Activated T-helper 17 cell treated with anti-CD3 and anti-CD28 coated beads, Interleukin-2, amount 50 U/mL, for 72 hours (primary cell): Measurements from ENCODE around the gene HS3ST4. TPM values are rescaled to one million over a fixed set of nuclear protein-coding genes. Genes with fewer than 3 reads are reported as not detected.
A peak's percentile ranks its signal among the peaks of the same experiment; 100 is the strongest.

Experiments used
- ATAC-seq: fragments of 150-1000 bp; cut with Tn5 transposase; replicated peaks from 2 replicates; pipeline ENCODE4 v1.10.0; 2021; ENCODE audit warnings: mild to moderate bottlenecking, moderate library complexity
- H3K27ac Mint-ChIP-seq: one replicate; pipeline ENCODE4 v1.8.0; 2022; ENCODE audit warnings: mixed read lengths
- H3K27me3 Mint-ChIP-seq: one replicate; pipeline ENCODE4 v1.8.0; 2022; ENCODE audit warnings: mixed read lengths
- H3K36me3 Mint-ChIP-seq: one replicate; pipeline ENCODE4 v1.8.0; 2022; ENCODE audit warnings: low read depth, mild to moderate bottlenecking, mixed read lengths
- H3K4me1 Mint-ChIP-seq: one replicate; pipeline ENCODE4 v1.8.0; 2022; ENCODE audit warnings: mixed read lengths
- H3K4me3 Mint-ChIP-seq: one replicate; pipeline ENCODE4 v1.8.0; 2022; ENCODE audit warnings: mild to moderate bottlenecking, mixed read lengths
- H3K9me3 Mint-ChIP-seq: one replicate; pipeline ENCODE4 v1.8.0; 2022; ENCODE audit warnings: mixed read lengths
- total RNA-seq, 2 donors: library from RNA; stranded (reverse); gene quantifications; one replicate each; pipeline ENCODE4 v1.2.3, GENCODE V29; 2022

HS3ST4 gene
- total RNA-seq, result not detected

GRCh38 chr16:25691519-25692091 is at the start of gene HS3ST4:
HS3ST4 (plus strand) TSS chr16:25691959.
- Mint-ChIP-seq H3K9me3 (no peaks in the 10 kb centered on the region), H3K4me3 (peak within 1 kb of the TSS; percentile 49), H3K4me1 (peaks cover 5% of the 10 kb centered on the region), H3K36me3 (peaks cover 5% of the 10 kb centered on the region), H3K27ac (no peak within 1 kb of the TSS), H3K27me3 (peaks cover 53% of the 10 kb centered on the region)
- ATAC-seq, result no peak

GRCh38 chr16:25643633-25644032 is 48.1 kb upstream of the HS3ST4 start:
- no peak overlapping the region for H3K27ac Mint-ChIP-seq
- H3K9me3 Mint-ChIP-seq, result peaks cover 18% of the 10 kb centered on the region
- ATAC-seq, result no peak
- peaks cover 4% of the 10 kb centered on the region for H3K27me3 Mint-ChIP-seq
- no peak overlapping the region for H3K4me3 Mint-ChIP-seq
- H3K36me3 Mint-ChIP-seq, result no peaks in the 10 kb centered on the region
- no peaks in the 10 kb centered on the region for H3K4me1 Mint-ChIP-seq

- Mint-ChIP-seq H3K4me1 (no peaks in the 10 kb centered on the region), H3K27me3 (peaks cover 36% of the 10 kb centered on the region), H3K36me3 (no peaks in the 10 kb centered on the region), H3K4me3 (no peak overlapping the region), H3K9me3 (no peaks in the 10 kb centered on the region), H3K27ac (no peak overlapping the region)
- no peak for ATAC-seq
Observed at GRCh38 chr16:25656639-25657038, 35.1 kb upstream of the HS3ST4 start.

- no peaks in the 10 kb centered on the region for H3K36me3 Mint-ChIP-seq
- H3K27me3 Mint-ChIP-seq, result peaks cover 9% of the 10 kb centered on the region
- H3K9me3 Mint-ChIP-seq, result no peaks in the 10 kb centered on the region
- H3K4me3 Mint-ChIP-seq, result no peak overlapping the region
- H3K4me1 Mint-ChIP-seq, result no peaks in the 10 kb centered on the region
- ATAC-seq, result no peak
- no peak overlapping the region for H3K27ac Mint-ChIP-seq
Observed at GRCh38 chr16:25676820-25677219, 14.9 kb upstream of the HS3ST4 start.

- ATAC-seq, result no peak
- no peaks in the 10 kb centered on the region for H3K4me1 Mint-ChIP-seq
- H3K4me3 Mint-ChIP-seq, result no peak overlapping the region
- no peak overlapping the region for H3K27ac Mint-ChIP-seq
- peaks cover 14% of the 10 kb centered on the region for H3K27me3 Mint-ChIP-seq
- no peaks in the 10 kb centered on the region for H3K9me3 Mint-ChIP-seq
- H3K36me3 Mint-ChIP-seq, result no peaks in the 10 kb centered on the region
Observed at GRCh38 chr16:25679511-25679910, 12.2 kb upstream of the HS3ST4 start.

GRCh38 chr16:25689137-25689836 is 2.5 kb upstream of the HS3ST4 start:
- H3K4me3 Mint-ChIP-seq, result no peak overlapping the region
- peaks cover 5% of the 10 kb centered on the region for H3K4me1 Mint-ChIP-seq
- no peak overlapping the region for H3K27ac Mint-ChIP-seq
- no peaks in the 10 kb centered on the region for H3K9me3 Mint-ChIP-seq
- peaks cover 34% of the 10 kb centered on the region for H3K27me3 Mint-ChIP-seq
- ATAC-seq, result no peak
- peaks cover 5% of the 10 kb centered on the region for H3K36me3 Mint-ChIP-seq

- H3K27ac Mint-ChIP-seq, result no peak overlapping the region
- H3K4me1 Mint-ChIP-seq, result peaks cover 5% of the 10 kb centered on the region
- H3K9me3 Mint-ChIP-seq, result no peaks in the 10 kb centered on the region
- no peak for ATAC-seq
- peaks cover 47% of the 10 kb centered on the region for H3K27me3 Mint-ChIP-seq
- peaks cover 5% of the 10 kb centered on the region for H3K36me3 Mint-ChIP-seq
- H3K4me3 Mint-ChIP-seq, result peak overlapping the region; percentile 49
Observed at GRCh38 chr16:25690552-25691143, 1.1 kb upstream of the HS3ST4 start.

- H3K36me3 Mint-ChIP-seq, result peaks cover 5% of the 10 kb centered on the region
- H3K27me3 Mint-ChIP-seq, result peaks cover 56% of the 10 kb centered on the region
- no peak overlapping the region for H3K4me3 Mint-ChIP-seq
- no peaks in the 10 kb centered on the region for H3K9me3 Mint-ChIP-seq
- peaks cover 5% of the 10 kb centered on the region for H3K4me1 Mint-ChIP-seq
- ATAC-seq, result no peak
- no peak overlapping the region for H3K27ac Mint-ChIP-seq
Observed at GRCh38 chr16:25692351-25692741, 587 bp downstream of the HS3ST4 start.

GRCh38 chr16:25692742-25693508 is 1.2 kb downstream of the HS3ST4 start:
- Mint-ChIP-seq H3K27ac (no peak overlapping the region), H3K36me3 (peaks cover 5% of the 10 kb centered on the region), H3K9me3 (no peaks in the 10 kb centered on the region), H3K4me1 (peaks cover 5% of the 10 kb centered on the region), H3K4me3 (peak overlapping the region; percentile 10), H3K27me3 (peaks cover 61% of the 10 kb centered on the region)
- no peak for ATAC-seq

- H3K27me3 Mint-ChIP-seq, result peaks cover 64% of the 10 kb centered on the region
- H3K4me3 Mint-ChIP-seq, result no peak overlapping the region
- H3K36me3 Mint-ChIP-seq, result peaks cover 5% of the 10 kb centered on the region
Observed at GRCh38 chr16:25693631-25694030, 1.9 kb downstream of the HS3ST4 start.

GRCh38 chr16:25699069-25699468 is 7.3 kb downstream of the HS3ST4 start:
- ATAC-seq, result no peak
- no peak overlapping the region for H3K4me3 Mint-ChIP-seq
- no peak overlapping the region for H3K27ac Mint-ChIP-seq
- no peaks in the 10 kb centered on the region for H3K4me1 Mint-ChIP-seq
- no peaks in the 10 kb centered on the region for H3K9me3 Mint-ChIP-seq
- peaks cover 57% of the 10 kb centered on the region for H3K27me3 Mint-ChIP-seq
- no peaks in the 10 kb centered on the region for H3K36me3 Mint-ChIP-seq

More at GRCh38 chr16:25693631-25694030, 1.9 kb downstream of the HS3ST4 start:
- H3K4me1 Mint-ChIP-seq, result peaks cover 5% of the 10 kb centered on the region
- no peak for ATAC-seq
- H3K9me3 Mint-ChIP-seq, result no peaks in the 10 kb centered on the region
- no peak overlapping the region for H3K27ac Mint-ChIP-seq

- ATAC-seq, result no peak
- Mint-ChIP-seq H3K4me1 (no peaks in the 10 kb centered on the region), H3K27ac (no peak overlapping the region), H3K27me3 (peaks cover 43% of the 10 kb centered on the region), H3K36me3 (no peaks in the 10 kb centered on the region), H3K9me3 (no peaks in the 10 kb centered on the region), H3K4me3 (no peak overlapping the region)
Observed at GRCh38 chr16:25700547-25700946, 8.8 kb downstream of the HS3ST4 start.

GRCh38 chr16:25707553-25707952 is 15.8 kb downstream of the HS3ST4 start:
- Mint-ChIP-seq H3K4me1 (no peaks in the 10 kb centered on the region), H3K9me3 (no peaks in the 10 kb centered on the region), H3K36me3 (no peaks in the 10 kb centered on the region), H3K27ac (no peak overlapping the region), H3K4me3 (no peak overlapping the region), H3K27me3 (peaks cover 31% of the 10 kb centered on the region)
- ATAC-seq, result no peak

- Mint-ChIP-seq H3K4me1 (no peaks in the 10 kb centered on the region), H3K36me3 (no peaks in the 10 kb centered on the region), H3K27me3 (peaks cover 32% of the 10 kb centered on the region), H3K9me3 (no peaks in the 10 kb centered on the region), H3K4me3 (no peak overlapping the region), H3K27ac (no peak overlapping the region)
- ATAC-seq, result no peak
Observed at GRCh38 chr16:25707982-25708583, 16.3 kb downstream of the HS3ST4 start.
